Hypothalamus (tissue), 51 donors: ENCODE results near the gene MAGEB17.
A peak's percentile ranks its signal among the peaks of the same experiment; 100 is the strongest.
"Not testable (repeated sequence)": the region's sequence is repeated elsewhere in the genome, so short reads cannot be mapped to it uniquely, and the experiment has no call there.

Source experiments
- DNase-seq, 51 donors: peaks; one replicate each; lab custom pipeline; 2025; lab: John Stamatoyannopoulos, UW

Gene MAGEB17, protein sequence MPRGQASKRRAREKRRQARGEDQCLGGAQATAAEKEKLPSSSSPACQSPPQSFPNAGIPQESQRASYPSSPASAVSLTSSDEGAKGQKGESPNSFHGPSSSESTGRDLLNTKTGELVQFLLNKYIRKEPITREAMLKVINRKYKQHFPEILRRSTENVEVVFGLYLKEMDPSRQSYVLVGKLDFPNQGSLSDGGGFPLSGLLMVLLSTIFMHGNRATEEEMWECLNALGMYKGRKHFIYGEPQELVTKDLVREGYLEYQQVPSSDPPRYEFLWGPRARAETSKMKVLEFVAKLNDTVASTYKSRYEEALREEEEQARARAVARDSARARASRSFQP

DNA sequence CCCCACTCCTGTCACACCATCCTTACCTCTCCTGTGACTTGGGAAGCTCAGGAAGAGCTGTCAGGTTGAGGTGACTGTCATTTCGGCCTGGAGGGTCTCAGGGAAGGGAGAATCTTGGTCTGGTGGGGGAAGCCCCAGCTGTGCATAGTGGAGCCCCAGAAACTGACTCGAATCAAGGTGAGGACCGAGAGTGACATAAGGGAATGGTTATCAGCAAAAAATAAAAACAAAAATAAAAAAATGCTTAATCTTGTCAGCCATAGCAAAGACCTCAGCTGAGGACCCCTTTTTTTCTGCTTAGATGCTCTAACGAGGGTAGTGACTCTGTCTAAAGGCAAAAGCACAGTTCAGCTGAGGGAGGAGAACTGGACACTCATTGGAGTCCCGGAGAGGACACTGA is at the start of gene MAGEB17:
Gene MAGEB17 (plus strand): TSS at position 301 of the 400 bp plus-strand sequence. CDS start 2,902 bp downstream, outside the sequence.
- DNase-seq: no peak

DNA sequence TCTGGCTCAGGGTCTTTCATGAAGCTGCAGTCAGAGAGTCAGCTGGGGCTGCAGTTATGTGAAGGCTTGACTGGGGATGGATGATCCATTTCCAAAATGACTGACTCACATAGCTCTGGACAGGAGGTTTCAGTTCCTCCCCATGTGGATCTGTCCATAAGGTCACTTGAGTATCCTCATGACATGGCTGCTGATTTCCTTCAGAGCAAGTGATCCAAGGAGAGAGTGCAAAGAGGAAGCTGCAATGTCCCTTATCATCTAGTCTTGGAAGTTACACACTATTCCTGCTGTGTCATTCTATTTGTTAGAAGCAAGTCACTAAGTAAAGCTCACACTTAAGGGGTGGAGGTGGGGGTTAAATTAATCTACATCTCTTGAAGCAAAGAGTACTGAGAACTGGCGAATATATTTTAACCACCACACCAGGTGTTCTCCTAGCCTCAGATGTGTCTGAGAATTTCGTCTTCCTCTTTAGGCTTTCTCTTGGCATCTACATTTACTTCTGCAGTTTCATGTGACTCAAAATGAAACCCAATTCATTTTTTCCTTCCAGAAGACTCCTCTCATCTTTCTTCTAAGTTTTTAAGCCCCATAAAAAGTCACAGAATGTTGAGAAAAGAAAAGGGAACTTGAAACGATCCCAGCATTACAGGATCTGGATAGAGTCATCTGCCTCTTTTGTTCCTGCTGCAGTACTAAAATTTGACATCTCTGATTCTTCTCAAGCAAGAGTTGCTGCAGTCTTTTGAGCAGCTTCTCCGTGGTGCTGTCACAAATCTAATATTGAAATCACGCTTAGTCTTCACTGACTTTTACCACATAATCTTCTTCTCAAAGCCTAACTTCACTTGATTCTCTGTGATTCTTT is 47.7 kb upstream of the MAGEB17 start:
- no peak for DNase-seq

DNA sequence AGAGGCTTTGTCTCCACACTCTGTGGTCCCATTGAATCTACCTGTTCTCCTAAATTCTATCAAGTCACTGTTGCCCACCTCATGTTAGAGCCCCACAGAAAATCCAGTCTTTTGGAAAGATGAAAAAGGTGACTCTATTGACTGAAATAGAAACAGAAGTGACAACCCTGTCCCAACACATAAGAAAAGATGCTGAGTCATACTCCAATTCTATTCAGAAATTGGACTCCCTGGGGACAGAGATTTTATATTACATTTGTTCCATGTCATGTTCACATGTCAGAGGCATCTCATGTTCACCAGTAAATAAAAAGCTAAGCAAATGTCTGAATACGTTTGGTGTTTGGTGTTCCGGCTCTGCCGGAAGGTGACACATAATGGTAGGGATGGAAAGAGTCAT is 46.9 kb upstream of the MAGEB17 start:
- DNase-seq: no peak

- peak in 46 of 51 donors; percentile 0 to 74 (median 22) for DNase-seq
Observed at GRCh38 chrX:16123222-16123786, 44.0 kb upstream of the MAGEB17 start, which contains the start of gene GRPR. TSS of gene GRPR (plus strand) at chrX:16123565. CDS start at chrX:16123954, 389 bp downstream.

DNA sequence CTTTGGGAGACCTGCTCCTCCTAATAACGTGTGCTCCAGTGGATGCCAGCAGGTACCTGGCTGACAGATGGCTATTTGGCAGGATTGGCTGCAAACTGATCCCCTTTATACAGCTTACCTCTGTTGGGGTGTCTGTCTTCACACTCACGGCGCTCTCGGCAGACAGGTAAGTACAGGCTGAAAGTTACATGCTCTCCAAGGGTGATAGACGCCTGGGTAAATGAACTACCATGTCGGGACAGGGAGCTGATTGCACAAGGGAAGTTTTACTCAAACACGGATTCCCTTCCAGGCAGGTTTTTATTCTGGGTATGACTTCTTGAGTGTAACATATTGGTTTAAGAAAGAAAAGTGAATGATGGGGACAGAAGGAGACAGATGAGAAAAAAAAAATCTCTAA is 43.1 kb upstream of the MAGEB17 start:
- DNase-seq: no peak

DNA sequence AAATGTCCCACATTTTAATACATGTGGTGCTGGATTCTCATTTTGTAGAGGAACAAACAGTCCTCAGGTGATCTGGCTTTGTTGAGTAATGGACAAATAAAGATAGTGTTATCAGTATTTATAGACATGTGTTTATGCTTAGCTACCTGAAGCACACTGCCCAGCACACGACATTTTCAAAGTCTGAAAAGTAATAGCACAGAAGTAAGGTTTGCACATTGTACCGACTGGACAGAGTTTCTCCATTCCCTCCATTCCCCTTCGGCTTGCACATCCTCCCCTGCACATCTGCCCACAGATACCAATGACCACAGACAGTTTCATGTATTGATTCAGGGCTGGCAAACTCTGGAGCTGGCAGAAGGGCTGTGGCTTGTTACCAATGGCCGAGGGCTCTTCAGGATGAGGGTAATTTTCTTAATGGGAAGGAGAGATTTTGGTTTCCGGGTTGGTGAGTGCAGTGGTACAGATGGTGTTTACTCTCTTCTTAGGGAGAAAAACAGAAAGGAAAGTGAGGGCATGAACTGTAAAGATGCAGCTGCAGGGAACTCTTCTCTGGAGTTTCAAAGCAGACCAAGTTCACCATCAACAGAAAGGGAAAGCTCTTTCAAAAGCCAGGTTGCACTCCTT is 41.6 kb upstream of the MAGEB17 start:
- no peak for DNase-seq

DNA sequence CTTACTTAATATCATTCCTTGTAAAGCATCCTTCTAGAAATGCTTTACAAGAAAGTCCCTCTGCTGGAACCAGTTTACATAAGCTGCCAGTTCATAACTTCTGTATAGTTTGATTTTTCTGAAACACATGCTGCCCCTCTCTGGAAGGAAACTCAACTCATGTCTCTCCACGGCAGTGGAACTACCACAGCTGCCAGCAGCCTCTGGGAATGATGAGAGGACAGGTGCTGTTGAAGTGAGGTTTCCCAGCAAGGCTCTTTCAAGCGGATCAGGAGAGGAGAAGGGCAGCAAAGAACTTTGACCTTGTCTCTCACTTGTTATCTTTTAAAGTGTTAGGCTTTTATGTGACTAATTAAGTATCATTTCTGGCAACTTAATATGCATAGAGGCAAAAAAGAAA is 36.6 kb upstream of the MAGEB17 start:
- no peak for DNase-seq

GRCh38 chrX:16134936-16135335 is 32.3 kb upstream of the MAGEB17 start:
- no peak for DNase-seq

GRCh38 chrX:16136080-16136479 is 31.2 kb upstream of the MAGEB17 start:
- no peak for DNase-seq

DNA sequence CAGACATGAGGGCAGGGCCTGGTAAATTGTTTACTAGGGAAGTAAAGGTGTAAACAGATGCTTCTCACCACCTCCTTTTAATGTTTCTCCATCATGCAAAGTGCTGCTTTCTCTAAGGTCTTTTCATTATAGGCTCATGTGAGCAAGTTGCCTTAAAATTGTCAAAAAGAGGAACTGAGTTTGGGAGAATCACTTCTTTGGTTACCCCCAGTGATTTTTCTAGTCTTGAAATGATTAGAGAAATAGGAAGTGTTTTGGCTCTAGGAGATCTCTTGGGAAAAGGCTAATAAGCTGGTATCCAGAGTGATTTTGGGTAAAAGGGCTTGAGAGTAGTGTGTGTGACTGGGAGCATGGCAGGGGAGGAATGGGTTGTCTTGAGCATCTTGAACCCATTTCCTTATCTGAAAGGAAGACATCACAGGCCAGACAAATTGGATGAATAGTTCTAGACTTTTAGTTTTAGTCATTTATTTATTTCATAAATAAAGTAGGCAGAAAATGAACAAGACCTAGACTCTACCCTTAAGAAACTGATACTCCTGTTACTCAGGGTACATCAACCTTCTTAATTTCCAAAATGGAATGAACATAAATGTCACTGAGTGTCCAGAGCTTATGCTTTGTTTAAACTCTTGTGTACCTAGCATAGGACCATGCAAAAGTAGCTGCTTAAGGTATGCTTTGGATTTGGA is 29.7 kb upstream of the MAGEB17 start:
- no peak for DNase-seq

DNA sequence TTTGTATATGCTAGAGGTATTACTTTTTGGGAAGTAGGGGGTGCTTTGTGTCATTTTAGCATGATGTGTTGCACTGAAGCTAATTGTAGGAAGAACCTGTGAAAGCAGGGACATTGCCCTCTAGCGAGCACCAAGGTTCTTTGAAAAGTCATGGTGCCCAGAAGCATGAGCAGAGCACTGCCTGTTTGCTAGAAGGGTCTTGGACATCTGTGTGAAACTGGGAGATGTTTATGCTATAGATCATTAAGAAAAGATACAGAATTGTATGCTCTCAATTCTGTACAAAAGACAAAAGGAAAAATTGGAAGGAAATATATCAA is 29.2 kb upstream of the MAGEB17 start:
- DNase-seq: no peak

- DNase-seq: no peak
Observed at GRCh38 chrX:16140448-16140847, 26.8 kb upstream of the MAGEB17 start.

DNA sequence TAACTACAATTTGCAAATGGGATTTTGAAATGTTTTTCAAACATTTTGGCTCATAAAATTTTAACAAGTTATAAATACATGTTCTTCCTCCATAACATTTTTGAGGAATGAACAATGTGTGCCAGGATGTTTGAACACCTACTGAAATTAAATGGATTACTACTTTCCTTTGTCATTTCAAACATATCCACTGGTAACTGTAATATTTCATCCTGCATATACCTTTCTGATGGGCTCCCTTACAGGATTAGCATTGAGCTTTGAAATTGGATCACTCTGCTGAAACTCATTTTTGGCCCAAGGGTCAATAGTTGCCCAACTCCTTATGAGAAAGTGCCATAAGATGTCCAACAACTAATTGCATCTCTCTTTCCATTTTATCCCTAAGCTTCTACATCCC is 26.3 kb upstream of the MAGEB17 start:
- DNase-seq: no peak

GRCh38 chrX:16141422-16142245 is 25.6 kb upstream of the MAGEB17 start:
- DNase-seq: no peak

GRCh38 chrX:16142246-16142558 is 25.1 kb upstream of the MAGEB17 start:
- no peak for DNase-seq

- DNase-seq: no peak
Observed at GRCh38 chrX:16143968-16144367, 23.3 kb upstream of the MAGEB17 start.

DNA sequence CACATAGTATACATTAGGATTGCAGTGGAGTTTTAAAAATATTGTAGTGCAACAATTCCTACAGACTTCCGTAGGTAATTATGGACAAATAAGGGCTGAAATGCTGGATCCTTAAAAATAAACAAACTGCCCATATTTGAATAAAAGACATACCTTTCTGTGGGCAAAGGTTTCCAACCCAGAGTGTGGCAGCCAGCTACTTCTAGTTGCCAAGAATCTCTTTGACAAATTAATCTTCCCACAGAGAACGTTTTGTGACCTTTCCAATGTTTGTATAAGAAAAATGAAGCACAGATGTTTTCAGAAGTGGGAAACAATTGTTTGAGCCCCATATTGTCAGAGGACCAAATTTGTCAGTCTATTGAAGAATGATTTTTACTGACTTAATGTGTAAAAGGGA is 22.9 kb upstream of the MAGEB17 start:
- no peak for DNase-seq

GRCh38 chrX:16145093-16145492 is 22.2 kb upstream of the MAGEB17 start:
- not testable (repeated sequence) for DNase-seq

- DNase-seq: no peak
Observed at GRCh38 chrX:16145656-16146055, 21.6 kb upstream of the MAGEB17 start.

- DNase-seq: no peak
Observed at GRCh38 chrX:16148896-16149295, 18.4 kb upstream of the MAGEB17 start.
